Smooth muscle cell (in vitro differentiated cells): Measurements from ENCODE around the gene FEV. TPM values are rescaled to one million over a fixed set of nuclear protein-coding genes. Genes with fewer than 3 reads are reported as not detected.

ENCODE experiments used
- DNase-seq: peaks from one replicate; lab custom pipeline; 2025; ENCODE audit not compliant: unreplicated experiment; lab: John Stamatoyannopoulos, UW
- H2AFZ ChIP-seq: fragments of 200-600 bp; sonication (generic); 2 replicates; pipeline ENCODE4 v1.6.0; 2016; ENCODE audit warnings: antibody characterized with exemption, low read depth, mild to moderate bottlenecking
- H3F3A ChIP-seq: fragments of 200-600 bp; sonication (generic); 2 replicates; pipeline ENCODE4 v1.6.0; 2017; ENCODE audit warnings: antibody characterized with exemption, low read depth
- H3K27ac ChIP-seq: fragments of 200-600 bp; sonication (generic); 2 replicates; pipeline ENCODE4 v1.5.1; 2016; ENCODE audit warnings: low read depth, mild to moderate bottlenecking
- H3K27me3 ChIP-seq: fragments of 200-600 bp; sonication (generic); 2 replicates; pipeline ENCODE4 v1.6.1; 2016; ENCODE audit warnings: low read depth, mild to moderate bottlenecking
- H3K36me3 ChIP-seq: fragments of 200-600 bp; sonication (generic); 2 replicates; pipeline ENCODE4 v1.5.1; 2016; ENCODE audit warnings: low read depth
- H3K4me1 ChIP-seq: fragments of 200-600 bp; sonication (generic); 2 replicates; pipeline ENCODE4 v1.5.1; 2016; ENCODE audit warnings: low read depth
- H3K4me2 ChIP-seq: fragments of 200-600 bp; sonication (generic); 2 replicates; pipeline ENCODE4 v1.6.0; 2016; ENCODE audit warnings: mild to moderate bottlenecking
- H3K4me3 ChIP-seq: fragments of 200-600 bp; sonication (generic); 2 replicates; pipeline ENCODE4 v1.5.1; 2016; ENCODE audit warnings: mild to moderate bottlenecking
- H3K79me2 ChIP-seq: fragments of 200-600 bp; sonication (generic); 2 replicates; pipeline ENCODE4 v1.6.0; 2016; ENCODE audit warnings: low read depth, mild to moderate bottlenecking
- H3K9ac ChIP-seq: fragments of 200-600 bp; sonication (generic); 2 replicates; pipeline ENCODE4 v1.6.0; 2016; ENCODE audit warnings: low read depth
- H3K9me3 ChIP-seq: fragments of 200-600 bp; sonication (generic); replicated peaks from 2 replicates; pipeline ENCODE4 v1.5.1; 2016; ENCODE audit warnings: low read depth
- H4K20me1 ChIP-seq: fragments of 200-600 bp; sonication (generic); 2 replicates; pipeline ENCODE4 v1.6.0; 2016; ENCODE audit warnings: low read depth
- CTCF ChIP-seq: fragments of 200-600 bp; sonication (generic); IDR thresholded peaks from 2 replicates; pipeline ENCODE4 v1.5.1; 2017; ENCODE audit warnings: borderline replicate concordance, mild to moderate bottlenecking, antibody characterized with exemption; ENCODE audit not compliant: insufficient read depth, poor library complexity, severe bottlenecking
- WGBS: methylation state at CpG from one replicate; pipeline ENCODE4 v1.1.7; 2016; ENCODE audit warnings: low lambda C conversion rate; 5-methylcytosine and 5-hydroxymethylcytosine counted together
- polyA plus RNA-seq: library from polyadenylated mRNA; unstranded; fragments of >200 nt; fragmentation: Nextera tagmentation; extraction: Ambion mirVana; gene quantifications from 2 replicates; pipeline ENCODE4 v1.2.1, GENCODE V29; 2016
- total RNA-seq: library from RNA; depleted of rRNA; stranded (reverse); fragments of >200 nt; gene quantifications from 2 replicates; pipeline ENCODE4 v1.2.3, GENCODE V29; 2014

Gene FEV
- total and polyA plus RNA-seq, 2 experiments from 2014 or later: not detected

GRCh38 chr2:218997731-218998130, 12.7 kb upstream of the FEV start:
- Histone ChIP-seq H3K36me3 (no peaks in the 10 kb centered on the region), H2AFZ (no peak overlapping the region), H3K9me3 (no peaks in the 10 kb centered on the region), H3F3A (no peaks in the 10 kb centered on the region), H3K27ac (no peak overlapping the region), H3K9ac (no peak overlapping the region), H3K79me2 (no peaks in the 10 kb centered on the region), H3K4me1 (peaks cover 24% of the 10 kb centered on the region), H3K27me3 (peaks cover 69% of the 10 kb centered on the region), H3K4me2 (no peak overlapping the region), H3K4me3 (no peak overlapping the region), H4K20me1 (no peaks in the 10 kb centered on the region)
- no peak for DNase-seq
- no peak for TF ChIP-seq CTCF
- 59% methylated on average over 2 of the region's 2 CpGs for WGBS

GRCh38 chr2:218996937-218997336, 12.0 kb upstream of the FEV start:
- peaks cover 69% of the 10 kb centered on the region for H3K27me3 ChIP-seq
- no peak for TF ChIP-seq CTCF
- no peaks in the 10 kb centered on the region for H3K36me3 ChIP-seq
- no peaks in the 10 kb centered on the region for H3K9me3 ChIP-seq
- WGBS: 88% methylated on average over 3 of the region's 4 CpGs
- no peak overlapping the region for H3K4me2 ChIP-seq
- H3F3A ChIP-seq: no peaks in the 10 kb centered on the region
- peaks cover 22% of the 10 kb centered on the region for H3K4me1 ChIP-seq
- no peak overlapping the region for H3K27ac ChIP-seq
- no peak for DNase-seq
- H3K79me2 ChIP-seq: no peaks in the 10 kb centered on the region
- H2AFZ ChIP-seq: no peak overlapping the region
- no peaks in the 10 kb centered on the region for H4K20me1 ChIP-seq
- no peak overlapping the region for H3K4me3 ChIP-seq
- no peak overlapping the region for H3K9ac ChIP-seq

- Histone ChIP-seq H3K9me3 (no peaks in the 10 kb centered on the region), H4K20me1 (no peaks in the 10 kb centered on the region), H3F3A (no peaks in the 10 kb centered on the region), H2AFZ (peak overlapping the region; percentile 2), H3K79me2 (no peaks in the 10 kb centered on the region), H3K9ac (no peak overlapping the region), H3K27me3 (peaks cover 69% of the 10 kb centered on the region), H3K4me3 (peak overlapping the region; percentile 34), H3K4me1 (peaks cover 22% of the 10 kb centered on the region), H3K27ac (no peak overlapping the region), H3K4me2 (peak overlapping the region; percentile 71), H3K36me3 (no peaks in the 10 kb centered on the region)
- peak; percentile 71 for DNase-seq
- peak; percentile 85 for TF ChIP-seq CTCF
- WGBS: 3% methylated on average over 32 of the region's 43 CpGs
Observed at GRCh38 chr2:218995972-218996711, 11.2 kb upstream of the FEV start.

GRCh38 chr2:218995561-218995960, 10.6 kb upstream of the FEV start:
- Histone ChIP-seq H3K9ac (no peak overlapping the region), H3K27me3 (peaks cover 69% of the 10 kb centered on the region), H3K36me3 (no peaks in the 10 kb centered on the region), H3K4me1 (peaks cover 22% of the 10 kb centered on the region), H3K27ac (no peak overlapping the region), H3K4me2 (peak overlapping the region; percentile 71), H2AFZ (no peak overlapping the region), H3K4me3 (no peak overlapping the region), H4K20me1 (no peaks in the 10 kb centered on the region), H3K9me3 (no peaks in the 10 kb centered on the region), H3K79me2 (no peaks in the 10 kb centered on the region), H3F3A (no peaks in the 10 kb centered on the region)
- no peak for TF ChIP-seq CTCF
- WGBS: 36% methylated on average over 8 of the region's 8 CpGs
- DNase-seq: no peak
